HEK293T (cell line): ENCODE measurements around the gene DROSHA.

Experiments
- ARNT ChIP-seq: fragments of 450-650 bp; IDR thresholded peaks from 2 replicates; pipeline ENCODE4 v1.6.1; 2017; ENCODE audit warnings: mild to moderate bottlenecking
- BHLHE40 ChIP-seq: fragments of 450-650 bp; IDR thresholded peaks from 2 replicates; pipeline ENCODE4 v1.6.1; 2016; ENCODE audit warnings: mild to moderate bottlenecking, moderate library complexity, borderline replicate concordance
- ELF4 ChIP-seq: fragments of 450-650 bp; IDR thresholded peaks from 2 replicates; pipeline ENCODE4 v1.6.1; 2017; ENCODE audit warnings: antibody characterized with exemption
- FOXA1 ChIP-seq: fragments of 450-650 bp; IDR thresholded peaks from 2 replicates; pipeline ENCODE4 v1.6.1; 2016; ENCODE audit warnings: mild to moderate bottlenecking
- FOXK2 ChIP-seq: fragments of 450-650 bp; IDR thresholded peaks from 2 replicates; pipeline ENCODE4 v1.6.1; 2016; ENCODE audit warnings: mild to moderate bottlenecking
- FOXM1 ChIP-seq: fragments of 450-650 bp; IDR thresholded peaks from 2 replicates; pipeline ENCODE4 v1.6.1; 2017; ENCODE audit warnings: mild to moderate bottlenecking, borderline replicate concordance
- L3MBTL2 ChIP-seq: fragments of 450-650 bp; conservative IDR thresholded peaks from 2 replicates; pipeline ENCODE4 v1.6.1; 2016; ENCODE audit warnings: mild to moderate bottlenecking
- LEF1 ChIP-seq: fragments of 450-650 bp; IDR thresholded peaks from 2 replicates; pipeline ENCODE4 v1.6.1; 2017; ENCODE audit warnings: mild to moderate bottlenecking, borderline replicate concordance
- NFRKB ChIP-seq: fragments of 450-650 bp; IDR thresholded peaks from 2 replicates; pipeline ENCODE4 v1.6.1; 2016; ENCODE audit warnings: mild to moderate bottlenecking, moderate library complexity
- SP1 ChIP-seq: fragments of 450-650 bp; IDR thresholded peaks from 2 replicates; pipeline ENCODE4 v1.6.1; 2017
- SUZ12 ChIP-seq: fragments of 450-650 bp; IDR thresholded peaks from 2 replicates; pipeline ENCODE4 v1.6.1; 2016; ENCODE audit warnings: mild to moderate bottlenecking
- TARDBP ChIP-seq: fragments of 450-650 bp; IDR thresholded peaks from 2 replicates; pipeline ENCODE4 v1.6.1; 2016
- TF ChIP-seq, protein P1 (sequence below): fragments of 450-650 bp; IDR thresholded peaks from 2 replicates; pipeline ENCODE4 v1.6.1; 2016

DNA sequence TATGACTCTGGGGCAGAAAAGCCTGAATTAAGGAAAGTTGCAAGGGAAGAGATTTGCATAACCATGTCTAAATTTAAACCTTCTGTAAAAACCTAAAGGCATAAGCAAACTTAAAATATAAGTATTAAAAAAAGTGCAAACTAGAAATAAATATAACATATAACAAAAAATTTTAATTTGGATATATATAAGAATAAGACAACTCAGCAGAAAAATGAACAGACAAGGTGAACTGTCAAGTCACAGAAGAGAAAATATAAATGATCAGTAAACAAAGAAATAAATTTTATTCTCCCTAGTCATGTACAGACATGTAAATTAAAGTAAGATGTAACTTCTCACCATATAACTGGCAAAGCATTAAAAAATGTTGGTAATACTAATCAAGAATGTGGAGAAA, 37.2 kb upstream of the DROSHA start:
- TF ChIP-seq SUZ12 = no peak
- no peak for TF ChIP-seq BHLHE40
- TF ChIP-seq TARDBP = no peak
- no peak for TF ChIP-seq FOXK2
- TF ChIP-seq FOXM1 = no peak
- TF ChIP-seq FOXA1 = no peak
- TF ChIP-seq L3MBTL2 = no peak
- no peak for TF ChIP-seq SP1
- no peak for TF ChIP-seq ARNT
- TF ChIP-seq NFRKB = no peak
- no peak for TF ChIP-seq ELF4
- TF ChIP-seq, protein P1, sequence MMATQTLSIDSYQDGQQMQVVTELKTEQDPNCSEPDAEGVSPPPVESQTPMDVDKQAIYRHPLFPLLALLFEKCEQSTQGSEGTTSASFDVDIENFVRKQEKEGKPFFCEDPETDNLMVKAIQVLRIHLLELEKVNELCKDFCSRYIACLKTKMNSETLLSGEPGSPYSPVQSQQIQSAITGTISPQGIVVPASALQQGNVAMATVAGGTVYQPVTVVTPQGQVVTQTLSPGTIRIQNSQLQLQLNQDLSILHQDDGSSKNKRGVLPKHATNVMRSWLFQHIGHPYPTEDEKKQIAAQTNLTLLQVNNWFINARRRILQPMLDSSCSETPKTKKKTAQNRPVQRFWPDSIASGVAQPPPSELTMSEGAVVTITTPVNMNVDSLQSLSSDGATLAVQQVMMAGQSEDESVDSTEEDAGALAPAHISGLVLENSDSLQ = no peak
- no peak for TF ChIP-seq LEF1
